Neural cell (in vitro differentiated cells): ENCODE data around the gene SMCR8. TPM values are rescaled to one million over a fixed set of nuclear protein-coding genes. Genes with fewer than 3 reads are reported as not detected.
"Not testable (repeated sequence)": the region's sequence is repeated elsewhere in the genome, so short reads cannot be mapped to it uniquely, and the experiment has no call there.

Source experiments
- H2AFZ ChIP-seq: fragments of 200-600, 300-800 bp; sonication (generic), shearing (Covaris generic); 2 replicates; pipeline ENCODE4 v1.6.0; 2014; ENCODE audit warnings: low read depth, mild to moderate bottlenecking, antibody characterized with exemption, low read length, moderate library complexity
- H3F3A ChIP-seq: fragments of 200-600 bp; shearing (Covaris generic); 2 replicates; pipeline ENCODE4 v1.6.1; 2016; ENCODE audit warnings: mild to moderate bottlenecking, moderate library complexity, mixed read lengths, antibody characterized with exemption, low read length; ENCODE audit not compliant: insufficient read depth, poor library complexity, severe bottlenecking
- H3K27ac ChIP-seq: fragments of 200-600, 300-800 bp; sonication (generic), shearing (Covaris generic); 2 replicates; pipeline ENCODE4 v1.5.1; 2014; ENCODE audit warnings: mild to moderate bottlenecking, low read length, moderate library complexity
- H3K27me3 ChIP-seq: fragments of 300-800, 200-600 bp; sonication (generic), shearing (Covaris generic); 2 replicates; pipeline ENCODE4 v1.6.0; 2014; ENCODE audit warnings: mild to moderate bottlenecking, low read depth, low read length, moderate library complexity; ENCODE audit not compliant: insufficient read depth
- H3K36me3 ChIP-seq: fragments of 300-800, 200-600 bp; sonication (generic), shearing (Covaris generic); 2 replicates; pipeline ENCODE4 v1.5.1; 2014; ENCODE audit warnings: mild to moderate bottlenecking, antibody characterized with exemption, low read length, moderate library complexity; ENCODE audit not compliant: insufficient read depth
- H3K4me2 ChIP-seq: fragments of 300-800, 200-600 bp; sonication (generic), shearing (Covaris generic); 2 replicates; pipeline ENCODE4 v1.6.0; 2014; ENCODE audit warnings: mild to moderate bottlenecking, low read length
- H3K4me3 ChIP-seq: fragments of 300-800, 200-600 bp; sonication (generic), shearing (Covaris generic); 2 replicates; pipeline ENCODE4 v1.5.1; 2014; ENCODE audit warnings: mild to moderate bottlenecking, low read length, moderate library complexity
- H3K79me2 ChIP-seq: fragments of 200-600 bp; shearing (Covaris generic); replicated peaks from 2 replicates; pipeline ENCODE4 v1.6.0; 2014; ENCODE audit warnings: mild to moderate bottlenecking, low read length, moderate library complexity; ENCODE audit not compliant: insufficient read depth
- H3K9ac ChIP-seq: fragments of 300-800, 200-600 bp; sonication (generic), shearing (Covaris generic); 2 replicates; pipeline ENCODE4 v1.6.1; 2016; ENCODE audit warnings: mild to moderate bottlenecking, low read length, mixed read lengths
- H3K9me2 ChIP-seq: fragments of 200-600 bp; shearing (Covaris generic); 2 replicates; pipeline ENCODE4 v1.6.1; 2016; ENCODE audit warnings: mild to moderate bottlenecking, low read length, mixed read lengths; ENCODE audit not compliant: insufficient read depth
- H3K9me3 ChIP-seq: fragments of 200-600, 300-800 bp; sonication (generic), shearing (Covaris generic); 2 replicates; pipeline ENCODE4 v1.6.1; 2016; ENCODE audit warnings: mild to moderate bottlenecking, mixed run types, low read length, moderate library complexity, mixed read lengths
- H4K20me1 ChIP-seq: fragments of 200-600 bp; shearing (Covaris generic); 2 replicates; pipeline ENCODE4 v1.6.1; 2016; ENCODE audit warnings: mild to moderate bottlenecking, mixed run types; ENCODE audit not compliant: insufficient read depth
- EZH2 ChIP-seq: fragments of 200-600, 300-800 bp; shearing (Covaris generic), sonication (generic); IDR thresholded peaks from 2 replicates; pipeline ENCODE4 v1.6.1; 2014; ENCODE audit warnings: antibody characterized with exemption, low read length, borderline replicate concordance, mild to moderate bottlenecking; ENCODE audit not compliant: insufficient read depth, poor library complexity, severe bottlenecking
- MXI1 ChIP-seq: fragments of 450-650 bp; conservative IDR thresholded peaks from 2 replicates; pipeline ENCODE4 v1.6.1; 2014; ENCODE audit warnings: antibody characterized with exemption, mild to moderate bottlenecking; ENCODE audit not compliant: poor library complexity, severe bottlenecking
- POLR2AphosphoS5 ChIP-seq: IDR thresholded peaks from 2 replicates; pipeline ENCODE4 v1.6.1; 2012
- RAD21 ChIP-seq: fragments of 450-650 bp; conservative IDR thresholded peaks from 2 replicates; pipeline ENCODE4 v1.6.1; 2014; ENCODE audit warnings: antibody characterized with exemption, mild to moderate bottlenecking, moderate library complexity
- TAF1 ChIP-seq: IDR thresholded peaks from 2 replicates; pipeline ENCODE4 v1.6.1; 2012; ENCODE audit warnings: low read depth
- polyA plus RNA-seq: library from polyadenylated mRNA; depleted of rRNA; stranded (reverse); fragments of >200 nt; gene quantifications from 2 replicates; pipeline ENCODE4 v1.2.3, GENCODE V29; 2014
- TF ChIP-seq, protein P1 (sequence below): IDR thresholded peaks from 2 replicates; pipeline ENCODE4 v1.6.1; 2012; ENCODE audit warnings: borderline replicate concordance
- TF ChIP-seq, protein P2 (sequence below): fragments of 450-650 bp; IDR thresholded peaks from 2 replicates; pipeline ENCODE4 v1.5.1; 2014; ENCODE audit warnings: antibody characterized with exemption, mild to moderate bottlenecking, moderate library complexity; ENCODE audit not compliant: poor library complexity, severe bottlenecking

The SMCR8 gene
- polyA plus RNA-seq, 1 donor from 2014 or later: 4.3 TPM

DNA sequence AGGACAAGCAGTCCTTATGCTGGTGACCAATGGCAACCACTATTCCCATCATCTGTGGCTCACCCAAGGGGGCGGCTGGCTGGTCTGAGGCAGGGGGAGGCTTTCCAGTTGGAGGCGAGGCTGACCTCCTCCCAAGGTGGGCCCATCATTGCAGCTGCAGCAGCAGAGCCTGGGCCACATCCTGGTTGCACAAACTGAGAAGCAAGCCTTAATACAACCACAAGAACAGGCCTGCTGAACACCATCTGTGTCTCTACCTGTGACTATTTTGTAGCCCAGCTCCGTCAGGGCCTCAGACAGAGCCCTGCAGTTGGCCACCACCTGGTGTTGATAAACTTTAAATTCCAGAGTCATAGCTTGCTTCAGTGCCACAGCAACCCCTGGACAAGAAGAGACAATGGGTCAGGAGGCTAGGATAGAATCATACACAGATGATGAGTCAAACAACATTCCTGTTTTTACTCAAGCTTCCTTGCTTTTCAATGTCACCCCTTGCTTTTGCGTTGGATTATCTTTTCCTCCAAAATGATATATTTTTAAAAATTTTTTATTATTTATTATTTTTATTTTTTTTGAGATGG is 17.9 kb downstream of the SMCR8 start:
- no peaks in the 10 kb centered on the region for H3K9me3 ChIP-seq
- TF ChIP-seq RAD21 (no peak), POLR2AphosphoS5 (no peak), MXI1 (no peak), EZH2 (no peak), TAF1 (no peak)
- TF ChIP-seq, protein P1, sequence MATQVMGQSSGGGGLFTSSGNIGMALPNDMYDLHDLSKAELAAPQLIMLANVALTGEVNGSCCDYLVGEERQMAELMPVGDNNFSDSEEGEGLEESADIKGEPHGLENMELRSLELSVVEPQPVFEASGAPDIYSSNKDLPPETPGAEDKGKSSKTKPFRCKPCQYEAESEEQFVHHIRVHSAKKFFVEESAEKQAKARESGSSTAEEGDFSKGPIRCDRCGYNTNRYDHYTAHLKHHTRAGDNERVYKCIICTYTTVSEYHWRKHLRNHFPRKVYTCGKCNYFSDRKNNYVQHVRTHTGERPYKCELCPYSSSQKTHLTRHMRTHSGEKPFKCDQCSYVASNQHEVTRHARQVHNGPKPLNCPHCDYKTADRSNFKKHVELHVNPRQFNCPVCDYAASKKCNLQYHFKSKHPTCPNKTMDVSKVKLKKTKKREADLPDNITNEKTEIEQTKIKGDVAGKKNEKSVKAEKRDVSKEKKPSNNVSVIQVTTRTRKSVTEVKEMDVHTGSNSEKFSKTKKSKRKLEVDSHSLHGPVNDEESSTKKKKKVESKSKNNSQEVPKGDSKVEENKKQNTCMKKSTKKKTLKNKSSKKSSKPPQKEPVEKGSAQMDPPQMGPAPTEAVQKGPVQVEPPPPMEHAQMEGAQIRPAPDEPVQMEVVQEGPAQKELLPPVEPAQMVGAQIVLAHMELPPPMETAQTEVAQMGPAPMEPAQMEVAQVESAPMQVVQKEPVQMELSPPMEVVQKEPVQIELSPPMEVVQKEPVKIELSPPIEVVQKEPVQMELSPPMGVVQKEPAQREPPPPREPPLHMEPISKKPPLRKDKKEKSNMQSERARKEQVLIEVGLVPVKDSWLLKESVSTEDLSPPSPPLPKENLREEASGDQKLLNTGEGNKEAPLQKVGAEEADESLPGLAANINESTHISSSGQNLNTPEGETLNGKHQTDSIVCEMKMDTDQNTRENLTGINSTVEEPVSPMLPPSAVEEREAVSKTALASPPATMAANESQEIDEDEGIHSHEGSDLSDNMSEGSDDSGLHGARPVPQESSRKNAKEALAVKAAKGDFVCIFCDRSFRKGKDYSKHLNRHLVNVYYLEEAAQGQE: no peak
- TF ChIP-seq, protein P2, sequence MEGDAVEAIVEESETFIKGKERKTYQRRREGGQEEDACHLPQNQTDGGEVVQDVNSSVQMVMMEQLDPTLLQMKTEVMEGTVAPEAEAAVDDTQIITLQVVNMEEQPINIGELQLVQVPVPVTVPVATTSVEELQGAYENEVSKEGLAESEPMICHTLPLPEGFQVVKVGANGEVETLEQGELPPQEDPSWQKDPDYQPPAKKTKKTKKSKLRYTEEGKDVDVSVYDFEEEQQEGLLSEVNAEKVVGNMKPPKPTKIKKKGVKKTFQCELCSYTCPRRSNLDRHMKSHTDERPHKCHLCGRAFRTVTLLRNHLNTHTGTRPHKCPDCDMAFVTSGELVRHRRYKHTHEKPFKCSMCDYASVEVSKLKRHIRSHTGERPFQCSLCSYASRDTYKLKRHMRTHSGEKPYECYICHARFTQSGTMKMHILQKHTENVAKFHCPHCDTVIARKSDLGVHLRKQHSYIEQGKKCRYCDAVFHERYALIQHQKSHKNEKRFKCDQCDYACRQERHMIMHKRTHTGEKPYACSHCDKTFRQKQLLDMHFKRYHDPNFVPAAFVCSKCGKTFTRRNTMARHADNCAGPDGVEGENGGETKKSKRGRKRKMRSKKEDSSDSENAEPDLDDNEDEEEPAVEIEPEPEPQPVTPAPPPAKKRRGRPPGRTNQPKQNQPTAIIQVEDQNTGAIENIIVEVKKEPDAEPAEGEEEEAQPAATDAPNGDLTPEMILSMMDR: no peak
- H3F3A ChIP-seq: no peaks in the 10 kb centered on the region
- no peaks in the 10 kb centered on the region for H4K20me1 ChIP-seq
- no peak overlapping the region for H3K4me2 ChIP-seq
- no peak overlapping the region for H3K4me3 ChIP-seq
- no peak overlapping the region for H3K27ac ChIP-seq
- no peaks in the 10 kb centered on the region for H3K9me2 ChIP-seq
- H3K9ac ChIP-seq: no peak overlapping the region
- H3K79me2 ChIP-seq: no peaks in the 10 kb centered on the region
- H2AFZ ChIP-seq: no peak overlapping the region
- no peaks in the 10 kb centered on the region for H3K27me3 ChIP-seq
- no peaks in the 10 kb centered on the region for H3K36me3 ChIP-seq

DNA sequence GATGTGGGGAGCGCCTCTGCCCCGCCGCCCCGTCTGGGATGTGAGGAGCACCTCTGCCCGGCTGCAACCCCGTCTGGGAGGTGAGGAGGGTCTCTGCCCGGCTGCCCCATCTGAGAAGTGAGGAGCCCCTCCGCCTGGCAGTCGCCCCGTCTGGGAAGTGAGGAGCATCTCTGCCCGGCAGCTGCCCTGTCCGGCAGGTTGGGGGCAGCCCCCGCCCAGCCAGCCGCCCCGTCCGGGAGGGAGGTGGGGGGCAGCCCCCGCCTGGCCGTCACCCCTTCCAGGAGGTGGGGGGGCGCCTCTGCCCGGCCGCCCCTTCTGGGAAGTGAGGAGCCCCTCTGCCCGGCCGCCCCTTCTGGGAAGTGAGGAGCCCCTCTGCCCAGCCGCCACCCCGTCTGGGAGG is 23.1 kb downstream of the SMCR8 start:
- H3K36me3 ChIP-seq, H3K9ac ChIP-seq, H3K4me3 ChIP-seq, H3K9me3 ChIP-seq, H3K4me2 ChIP-seq, H2AFZ ChIP-seq, H3K27ac ChIP-seq, H4K20me1 ChIP-seq, H3F3A ChIP-seq, H3K27me3 ChIP-seq, H3K9me2 ChIP-seq, H3K79me2 ChIP-seq: not testable (repeated sequence)

DNA sequence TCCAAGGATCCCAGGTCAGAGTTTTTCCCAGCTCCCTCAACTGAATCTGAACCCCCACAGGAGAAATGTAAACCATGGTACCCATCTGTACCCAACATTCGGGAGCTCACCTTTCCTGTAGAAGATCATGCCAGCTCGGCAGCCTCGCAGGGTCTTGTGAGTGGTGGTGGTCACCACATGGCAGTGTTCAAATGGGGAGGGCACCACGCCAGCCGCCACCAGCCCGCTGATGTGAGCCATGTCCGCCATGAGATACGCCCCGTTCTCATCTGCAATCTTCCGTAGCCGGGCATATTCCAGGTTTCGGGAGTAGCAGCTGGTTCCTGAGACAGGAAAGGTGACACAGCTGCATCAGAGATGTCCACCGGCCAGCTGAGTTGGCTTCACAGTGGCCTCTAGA is 24.8 kb downstream of the SMCR8 start:
- H3K36me3 ChIP-seq: no peaks in the 10 kb centered on the region
- no peak overlapping the region for H3K27ac ChIP-seq
- H3F3A ChIP-seq: no peaks in the 10 kb centered on the region
- H4K20me1 ChIP-seq: no peaks in the 10 kb centered on the region
- no peak overlapping the region for H3K4me2 ChIP-seq
- H3K4me3 ChIP-seq: no peak overlapping the region
- TF ChIP-seq, protein P1: no peak
- TF ChIP-seq POLR2AphosphoS5 (no peak), MXI1 (no peak)
- no peak overlapping the region for H3K9ac ChIP-seq
- no peaks in the 10 kb centered on the region for H3K27me3 ChIP-seq
- no peak overlapping the region for H2AFZ ChIP-seq
- H3K9me3 ChIP-seq: no peaks in the 10 kb centered on the region
- H3K9me2 ChIP-seq: no peaks in the 10 kb centered on the region
- no peaks in the 10 kb centered on the region for H3K79me2 ChIP-seq
